K562 (cell line): Measurements from ENCODE around the gene UBN2. TPM values are rescaled to one million over a fixed set of nuclear protein-coding genes. Genes with fewer than 3 reads are reported as not detected.

Source experiments
- BCOR ChIP-seq: fragments of 450-650 bp; IDR thresholded peaks from 2 replicates; pipeline ENCODE4 v1.6.1; 2016
- EP300 ChIP-seq: IDR thresholded peaks from 2 replicates; pipeline ENCODE4 v1.6.1; 2012; ENCODE audit warnings: low read length, improper control_type of control experiment
- FOXA3 ChIP-seq, 2 experiments: fragments of 450-650 bp in 1 of 2; sonication (generic) in 1 of 2; formaldehyde crosslinking; IDR thresholded peaks in 1 of 2; conservative IDR thresholded peaks in 1 of 2; 2 replicates each; pipeline versions ENCODE4 v1.4.0 to v1.8.0; 2020 to 2022; ENCODE audit warnings: mild to moderate bottlenecking in 2 of 2, missing genetic modification reagents in 1 of 2
- HINFP ChIP-seq: fragments of 450-650 bp; conservative IDR thresholded peaks from 2 replicates; pipeline ENCODE4 v1.6.1; 2016; ENCODE audit warnings: missing genetic modification characterization, low read depth, mild to moderate bottlenecking, control low read depth, missing compliant biosample characterization
- KAT7 ChIP-seq: sonication (generic); formaldehyde crosslinking; IDR thresholded peaks from 2 replicates; pipeline ENCODE4 v1.8.0; 2022; ENCODE audit warnings: missing genetic modification reagents, mild to moderate bottlenecking, borderline replicate concordance
- POLR2A ChIP-seq: fragments of 450-650 bp; conservative IDR thresholded peaks from 2 replicates; pipeline ENCODE4 v1.6.1; 2016
- RERE ChIP-seq: sonication (generic); formaldehyde crosslinking; IDR thresholded peaks from 2 replicates; pipeline ENCODE4 v1.8.0; 2023; ENCODE audit warnings: missing genetic modification reagents, mild to moderate bottlenecking, borderline replicate concordance
- ZBTB12 ChIP-seq: fragments of 250-450 bp; sonication (Bioruptor Pico); IDR thresholded peaks from 2 replicates; pipeline ENCODE4 v1.4.0; 2020
- ZNF263 ChIP-seq: sonication (generic); formaldehyde crosslinking; IDR thresholded peaks from 2 replicates; pipeline ENCODE4 v1.8.0; 2022; ENCODE audit warnings: mild to moderate bottlenecking, missing genetic modification reagents, borderline replicate concordance
- ZNF407 ChIP-seq: fragments of 450-650 bp; IDR thresholded peaks from 2 replicates; pipeline ENCODE4 v1.6.1; 2016; ENCODE audit warnings: low read depth
- polyA plus RNA-seq, 8 experiments: library from polyadenylated mRNA; depleted of rRNA in 4 of 8; stranded (reverse) in 5 of 8; unstranded in 3 of 8; fragments of >200 nt; fragmentation: Nextera tagmentation in 2 of 8; fragmentation: Illumina TruSeq in 1 of 8; extraction: Ambion mirVana in 2 of 8; extraction: Trizol in 1 of 8; gene quantifications; 2 replicates each; pipeline versions ENCODE4 v1.2.1 to v1.2.3, GENCODE V29; 2011 to 2014; ENCODE audit warnings: inconsistent platforms in 1 of 8, missing spikeins in 1 of 8
- total RNA-seq, 7 experiments: library from RNA; depleted of rRNA in 6 of 7; stranded (reverse); fragments of >200 nt in 6 of 7; fragmentation: Illumina TruSeq in 2 of 7; extraction: Trizol in 2 of 7; gene quantifications; 2 replicates each; pipeline versions ENCODE4 v1.2.1 to v1.2.3, GENCODE V29; 2011 to 2021; ENCODE audit warnings: low replicate concordance in 1 of 7

Gene UBN2
- total and polyA plus RNA-seq, 9 of the 15 experiments (the other 6 are each of a cell fraction or from before 2014, with no cell fraction given): 1.2 to 19.5 (median 9.9) TPM

GRCh38 chr7:139341058-139341775, 110.2 kb downstream of the UBN2 start, which contains the start of gene FMC1 (continued):
- TF ChIP-seq ZNF407 (no peak), KAT7 (CRISPR knock-in tag) (peak; percentile 94), HINFP (tag) (peak; percentile 84), BCOR (peak; percentile 53; the same call in 1 of the 2 replicates), EP300 (peak; percentile 50; the same call in 1 of the 2 replicates), POLR2A (peak; percentile 99), RERE (CRISPR knock-in tag) (no peak), FOXA3 (CRISPR knock-in tag; conservative IDR thresholded peaks at IDR 0.05 in 1 of 2, IDR thresholded peaks at IDR 0.05 in 1 of 2) (peak in 1 of 2 experiments; percentile 26; a peak in 1 of 4 replicates), ZBTB12 (CRISPR knock-in tag) (peak; percentile 88), ZNF263 (CRISPR knock-in tag) (peak; percentile 97)
